ENCODE data around the gene LEKR1. TPM values are rescaled to one million over a fixed set of nuclear protein-coding genes. Genes with fewer than 3 reads are reported as not detected.

The LEKR1 gene
- total RNA-seq, 4 donors from 2014 or later, result 1.7 TPM; not detected in 3

DNA sequence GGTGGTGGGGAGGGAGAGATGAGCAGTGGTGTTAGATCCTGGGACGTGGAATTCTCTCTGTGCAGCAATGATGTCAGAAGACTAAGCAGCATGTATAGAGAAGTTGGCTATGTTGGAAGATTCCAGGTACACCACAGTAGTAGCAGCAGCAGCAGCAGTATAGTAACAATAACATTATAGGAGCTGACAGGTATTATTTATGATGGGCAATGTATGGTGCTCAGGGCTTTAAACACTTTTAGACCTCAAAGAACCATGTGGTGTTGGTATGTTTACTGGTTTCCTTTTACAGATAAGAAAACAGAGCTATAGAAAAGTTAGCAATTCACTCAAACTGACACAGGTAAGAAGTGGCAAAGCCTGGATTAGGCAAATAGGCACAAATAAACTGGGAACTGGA lies 229.9 kb downstream of the LEKR1 start:
- TF ChIP-seq, protein P1, sequence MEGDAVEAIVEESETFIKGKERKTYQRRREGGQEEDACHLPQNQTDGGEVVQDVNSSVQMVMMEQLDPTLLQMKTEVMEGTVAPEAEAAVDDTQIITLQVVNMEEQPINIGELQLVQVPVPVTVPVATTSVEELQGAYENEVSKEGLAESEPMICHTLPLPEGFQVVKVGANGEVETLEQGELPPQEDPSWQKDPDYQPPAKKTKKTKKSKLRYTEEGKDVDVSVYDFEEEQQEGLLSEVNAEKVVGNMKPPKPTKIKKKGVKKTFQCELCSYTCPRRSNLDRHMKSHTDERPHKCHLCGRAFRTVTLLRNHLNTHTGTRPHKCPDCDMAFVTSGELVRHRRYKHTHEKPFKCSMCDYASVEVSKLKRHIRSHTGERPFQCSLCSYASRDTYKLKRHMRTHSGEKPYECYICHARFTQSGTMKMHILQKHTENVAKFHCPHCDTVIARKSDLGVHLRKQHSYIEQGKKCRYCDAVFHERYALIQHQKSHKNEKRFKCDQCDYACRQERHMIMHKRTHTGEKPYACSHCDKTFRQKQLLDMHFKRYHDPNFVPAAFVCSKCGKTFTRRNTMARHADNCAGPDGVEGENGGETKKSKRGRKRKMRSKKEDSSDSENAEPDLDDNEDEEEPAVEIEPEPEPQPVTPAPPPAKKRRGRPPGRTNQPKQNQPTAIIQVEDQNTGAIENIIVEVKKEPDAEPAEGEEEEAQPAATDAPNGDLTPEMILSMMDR (IDR thresholded peaks at IDR 0.05), result no peak
- ATAC-seq (ENCODE audit: low FRiP score) (no peak), DNase-seq (ENCODE audit: low spot score) (no peak)

DNA sequence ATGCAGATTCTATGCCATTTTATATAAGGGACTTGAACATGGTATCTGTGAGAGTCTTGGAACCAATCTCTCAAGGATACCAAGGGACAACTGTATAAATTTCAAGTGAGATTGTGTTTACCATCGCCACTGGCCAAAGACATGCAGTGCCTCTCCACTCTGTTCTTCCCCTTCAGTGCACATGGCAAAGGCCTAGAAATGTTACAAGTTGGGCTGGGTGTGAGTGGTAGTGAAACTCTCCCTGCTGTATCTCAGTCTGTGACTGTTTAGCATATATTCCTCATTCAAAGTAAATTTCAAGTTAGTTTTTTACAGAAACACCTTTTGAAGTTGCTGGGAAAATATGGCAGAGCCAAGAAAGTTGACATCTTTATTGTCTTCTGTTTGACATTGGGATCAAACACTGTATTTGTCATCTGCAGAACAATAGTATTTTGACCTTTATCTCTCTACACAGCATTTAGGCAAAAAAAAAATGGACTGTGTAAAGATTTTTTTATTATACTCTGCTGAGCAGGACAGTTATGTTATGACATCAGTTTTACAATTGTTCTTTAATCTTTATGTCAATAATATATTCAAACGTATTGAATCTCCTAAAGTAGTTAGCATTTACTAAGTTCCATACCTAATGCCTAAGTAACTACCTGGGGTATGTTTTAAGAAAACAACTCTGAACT lies 232.4 kb downstream of the LEKR1 start:
- ATAC-seq (ENCODE audit: low FRiP score) (no peak), DNase-seq (ENCODE audit: low spot score) (no peak)
- TF ChIP-seq, protein P1 (IDR thresholded peaks at IDR 0.05), result no peak

DNA sequence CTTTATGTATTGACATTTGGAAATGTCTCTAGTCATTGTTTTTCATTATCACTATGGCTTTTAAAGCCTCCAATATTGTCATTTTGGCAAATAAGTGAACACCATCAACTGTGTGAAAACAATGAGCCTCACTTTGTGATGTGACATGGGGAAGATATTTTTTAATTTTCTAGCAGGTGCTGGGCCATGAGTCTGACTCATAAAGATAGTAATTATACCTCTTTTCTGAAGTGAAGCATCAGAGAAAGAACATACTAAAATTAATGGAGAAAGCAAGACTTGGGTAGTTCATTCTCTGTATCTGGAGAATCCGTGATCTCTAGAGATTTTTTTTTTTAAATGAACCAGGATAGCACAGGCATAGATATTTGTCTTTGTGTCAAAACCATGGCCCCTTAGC lies 233.0 kb downstream of the LEKR1 start:
- ATAC-seq (ENCODE audit: low FRiP score) (no peak), DNase-seq (ENCODE audit: low spot score) (no peak)
- TF ChIP-seq, protein P1 (IDR thresholded peaks at IDR 0.05), result no peak

DNA sequence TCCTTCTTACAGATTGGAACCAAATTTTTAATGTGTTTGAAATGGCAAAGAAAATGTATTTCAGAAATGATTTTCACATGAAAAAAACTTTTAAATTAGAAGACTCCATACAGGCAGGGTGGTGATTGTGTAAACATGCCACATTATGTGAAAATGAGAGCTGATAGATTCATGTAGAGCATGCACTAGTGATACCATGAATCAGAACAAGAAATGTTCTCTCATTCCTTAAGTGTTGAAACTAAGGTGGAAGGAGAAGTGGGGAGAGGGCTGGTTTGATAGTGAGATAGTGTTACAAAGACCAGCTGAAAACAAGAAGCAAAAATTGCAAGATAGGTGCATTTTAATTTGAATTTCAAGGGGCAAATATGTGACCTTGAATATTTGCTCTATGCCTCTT lies 233.5 kb downstream of the LEKR1 start:
- TF ChIP-seq, protein P1 (IDR thresholded peaks at IDR 0.05), result no peak
- no peak for DNase-seq (ENCODE audit: low spot score)
- no peak for ATAC-seq (ENCODE audit: low FRiP score)

DNA sequence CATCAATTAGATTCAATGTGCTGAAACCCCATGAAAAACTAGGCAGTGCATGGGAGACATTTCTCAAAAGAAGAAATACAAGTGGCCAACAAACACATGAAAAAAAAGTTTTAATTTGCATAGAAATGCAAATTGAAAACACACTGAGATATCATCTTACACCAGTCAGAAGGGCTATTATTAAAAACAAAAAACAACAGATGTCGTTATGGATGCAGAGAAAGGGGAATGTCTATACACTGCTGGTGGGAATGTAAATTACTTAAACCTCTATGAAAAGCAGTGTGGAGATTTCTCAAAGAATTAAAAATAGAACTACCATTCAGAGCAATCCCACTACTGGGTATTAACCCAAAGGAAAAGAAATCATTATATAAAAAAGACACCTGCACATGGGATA lies 235.1 kb downstream of the LEKR1 start:
- DNase-seq (ENCODE audit: low spot score), result no peak
- ATAC-seq (ENCODE audit: low FRiP score), result no peak
- TF ChIP-seq, protein P1 (IDR thresholded peaks at IDR 0.05), result no peak

DNA sequence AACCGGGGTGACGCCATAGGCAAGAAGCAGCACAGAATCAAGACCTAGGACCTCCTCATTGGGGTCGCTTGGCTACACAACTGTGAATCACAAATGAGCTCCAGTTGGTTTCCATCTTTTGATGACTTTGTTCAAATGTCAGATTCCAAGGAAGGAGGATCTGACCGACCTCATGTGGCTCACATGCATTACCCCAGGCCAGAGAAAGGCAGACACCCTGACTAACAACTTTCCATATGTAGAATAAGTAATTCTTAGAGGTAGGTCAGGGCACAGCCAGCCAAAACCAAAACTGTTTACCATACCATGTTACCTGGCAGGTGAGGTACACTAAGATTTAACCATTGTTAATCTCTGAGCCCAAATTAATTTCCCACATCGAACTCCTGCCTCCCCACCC lies 237.3 kb downstream of the LEKR1 start:
- TF ChIP-seq, protein P1 (IDR thresholded peaks at IDR 0.05), result no peak
- ATAC-seq (ENCODE audit: low FRiP score) (no peak), DNase-seq (ENCODE audit: low spot score) (no peak)

DNA sequence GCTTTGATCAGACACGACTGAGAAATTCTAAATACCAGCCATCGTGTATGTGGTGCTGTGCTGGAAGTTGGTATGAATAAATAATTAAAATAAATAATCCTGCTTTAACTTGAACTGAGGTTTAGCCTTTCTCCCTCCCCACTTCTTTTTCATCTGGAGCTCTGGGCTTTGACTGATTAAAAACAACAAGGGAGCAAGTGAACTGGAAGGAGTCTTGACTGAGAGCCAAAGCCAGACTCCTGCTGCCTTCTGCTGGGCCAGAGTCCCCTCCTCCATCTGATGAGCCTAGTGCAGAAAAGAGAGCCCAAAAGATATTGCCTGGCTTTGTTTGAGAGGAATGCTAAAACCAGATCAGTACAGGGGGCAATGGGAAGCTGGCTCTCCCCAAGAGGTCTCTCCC lies 237.8 kb downstream of the LEKR1 start:
- DNase-seq (ENCODE audit: low spot score) (no peak), ATAC-seq (ENCODE audit: low FRiP score) (no peak)
- TF ChIP-seq, protein P1 (IDR thresholded peaks at IDR 0.05), result no peak
